OCI-LY7 (cell line): ENCODE results near the gene KHSRP. TPM values are rescaled to one million over a fixed set of nuclear protein-coding genes. Genes with fewer than 3 reads are reported as not detected.

Experiments used
- BruUV-seq: library from RNA; stranded (reverse); fragments of 400-500 nt; replicated peaks from 2 replicates; lab custom pipeline; 2021; lab: Mats Ljungman, UMichigan
- CTCF ChIA-PET: fragments of 300-600 bp; sonication (Branson Sonifier 250); formaldehyde crosslinking; loops from one replicate; lab custom pipeline; 2022; ENCODE audit warnings: antibody characterized with exemption; ENCODE audit not compliant: unreplicated experiment; lab: Charles Lee
- POLR2A ChIA-PET: fragments of 300-600 bp; sonication (Branson Sonifier 250); formaldehyde crosslinking; loops from one replicate; lab custom pipeline; 2022; ENCODE audit warnings: antibody characterized with exemption; lab: Charles Lee
- DNase-seq: peaks from one replicate; pipeline ENCODE4 v3.0.0-alpha.2; 2015; ENCODE audit warnings: low spot score
- H2AFZ ChIP-seq: fragments of 200-600 bp; sonication (generic), shearing (Covaris generic); 2 replicates; pipeline ENCODE4 v1.6.1; 2014; ENCODE audit warnings: mild to moderate bottlenecking, antibody characterized with exemption, low read length, moderate library complexity
- H3K27ac ChIP-seq: fragments of 200-600 bp; sonication (generic); 2 replicates; pipeline ENCODE4 v1.5.1; 2014; ENCODE audit warnings: mixed run types, low read depth, mild to moderate bottlenecking, moderate library complexity, low read length, inconsistent platforms; ENCODE audit not compliant: poor library complexity, severe bottlenecking
- H3K36me3 ChIP-seq: fragments of 200-600 bp; sonication (generic); 2 replicates; pipeline ENCODE4 v1.6.1; 2014; ENCODE audit warnings: mild to moderate bottlenecking, antibody characterized with exemption, low read length, moderate library complexity, mixed read lengths; ENCODE audit not compliant: insufficient read depth
- H3K4me1 ChIP-seq: fragments of 200-600 bp; sonication (generic); 2 replicates; pipeline ENCODE4 v1.5.1; 2014; ENCODE audit warnings: mild to moderate bottlenecking, low read length; ENCODE audit not compliant: insufficient read depth, poor library complexity, severe bottlenecking
- H3K4me2 ChIP-seq: fragments of 200-600 bp; sonication (generic); 2 replicates; pipeline ENCODE4 v1.6.1; 2014; ENCODE audit warnings: mild to moderate bottlenecking, low read length
- H3K4me3 ChIP-seq: fragments of 200-600 bp; sonication (generic); 2 replicates; pipeline ENCODE4 v1.5.1; 2014; ENCODE audit warnings: mild to moderate bottlenecking, low read depth, low read length; ENCODE audit not compliant: poor library complexity, severe bottlenecking
- H3K79me2 ChIP-seq: fragments of 200-600 bp; sonication (generic); 2 replicates; pipeline ENCODE4 v1.6.1; 2016; ENCODE audit warnings: low read depth, mild to moderate bottlenecking, low read length, moderate library complexity, mixed read lengths; ENCODE audit not compliant: insufficient read depth
- H3K9me2 ChIP-seq: fragments of 200-600 bp; sonication (generic); 2 replicates; pipeline ENCODE4 v1.6.1; 2016; ENCODE audit warnings: mild to moderate bottlenecking, low read length, mixed read lengths; ENCODE audit not compliant: insufficient read depth
- H3K9me3 ChIP-seq: fragments of 200-600 bp; sonication (generic); 2 replicates; pipeline ENCODE4 v1.6.1; 2014; ENCODE audit warnings: mild to moderate bottlenecking, mixed run types, low read length, mixed read lengths
- H4K20me1 ChIP-seq: fragments of 200-600 bp; sonication (generic); 2 replicates; pipeline ENCODE4 v1.6.1; 2014; ENCODE audit warnings: mild to moderate bottlenecking, antibody characterized with exemption, low read length, moderate library complexity, mixed read lengths; ENCODE audit not compliant: insufficient read depth
- EZH2phosphoT487 ChIP-seq: fragments of 200-600 bp; sonication (generic); IDR thresholded peaks from 2 replicates; pipeline ENCODE4 v1.6.1; 2018; ENCODE audit warnings: low read depth, borderline replicate concordance, mild to moderate bottlenecking, mixed run types, antibody characterized with exemption, low read length, moderate library complexity, mixed read lengths
- intact Hi-C: fragments of 100-400 bp; cut with micrococcal nuclease; formaldehyde crosslinking; loops from one replicate; pipeline ENCODE4 v1.10.0; 2022; ENCODE audit not compliant: unreplicated experiment
- total RNA-seq, 2 experiments: library from RNA; depleted of rRNA in 1 of 2; stranded (reverse); fragments of >200 nt in 1 of 2; shearing (Covaris generic) in 1 of 2; gene quantifications; 2 replicates each; pipeline ENCODE4 v1.2.3, GENCODE V29; 2014 to 2022
- TF ChIP-seq, protein P1 (sequence below): fragments of 200-600 bp; sonication (generic); conservative IDR thresholded peaks from 2 replicates; pipeline ENCODE4 v1.5.1; 2014; ENCODE audit warnings: mild to moderate bottlenecking, antibody characterized with exemption, low read length, moderate library complexity, mixed read lengths

KHSRP gene
- total RNA-seq, 2 experiments from 2014 or later = 255 to 499 TPM

DNA sequence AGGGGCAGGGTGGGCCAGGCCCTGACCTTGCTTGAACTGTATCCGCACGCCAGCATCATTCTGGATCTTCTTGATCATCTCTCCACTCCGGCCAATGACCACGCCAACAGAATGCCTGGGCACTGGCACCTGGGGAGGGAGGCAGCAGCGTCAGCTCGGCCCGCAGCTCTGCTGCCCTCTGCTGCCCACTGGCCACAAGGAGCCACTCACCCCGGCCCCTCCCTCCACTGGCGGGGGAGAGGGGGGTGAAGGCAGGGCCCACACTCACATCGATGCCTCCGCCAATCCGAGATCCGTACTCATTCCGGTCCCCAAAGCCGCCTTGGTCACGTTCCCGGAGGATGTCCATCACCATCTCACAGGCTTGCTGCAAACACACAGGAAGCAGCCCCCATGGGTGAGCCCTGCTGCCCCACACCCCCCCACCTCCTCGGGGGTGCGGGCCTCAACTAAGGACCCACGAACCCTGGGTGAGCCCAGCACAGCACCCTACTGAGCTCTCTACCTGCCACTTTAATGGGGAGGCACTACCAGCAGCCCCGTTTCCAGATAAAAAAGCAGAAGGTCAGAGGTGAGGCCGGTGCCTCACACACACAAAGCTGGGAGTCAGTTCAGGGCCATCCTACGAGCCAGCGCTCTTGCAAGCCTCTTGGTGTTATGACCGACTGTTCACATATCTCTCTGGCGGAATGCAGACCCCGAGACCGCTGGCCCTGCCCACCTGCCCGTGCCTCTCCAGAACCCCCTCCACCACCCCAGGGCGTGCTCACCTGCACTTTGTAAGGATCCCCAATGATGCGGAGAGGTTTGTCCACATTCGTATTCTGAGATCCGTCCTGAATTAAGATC lies 6.7 kb downstream of the KHSRP start:
- H3K9me3 ChIP-seq = no peaks in the 10 kb centered on the region
- H4K20me1 ChIP-seq = peaks cover 19% of the 10 kb centered on the region
- H3K9me2 ChIP-seq = no peaks in the 10 kb centered on the region
- no peak overlapping the region for H3K4me2 ChIP-seq
- peaks cover 98% of the 10 kb centered on the region for H3K36me3 ChIP-seq
- H3K27ac ChIP-seq = no peak overlapping the region
- no peak overlapping the region for H2AFZ ChIP-seq
- no peak for TF ChIP-seq EZH2phosphoT487
- TF ChIP-seq, protein P1, sequence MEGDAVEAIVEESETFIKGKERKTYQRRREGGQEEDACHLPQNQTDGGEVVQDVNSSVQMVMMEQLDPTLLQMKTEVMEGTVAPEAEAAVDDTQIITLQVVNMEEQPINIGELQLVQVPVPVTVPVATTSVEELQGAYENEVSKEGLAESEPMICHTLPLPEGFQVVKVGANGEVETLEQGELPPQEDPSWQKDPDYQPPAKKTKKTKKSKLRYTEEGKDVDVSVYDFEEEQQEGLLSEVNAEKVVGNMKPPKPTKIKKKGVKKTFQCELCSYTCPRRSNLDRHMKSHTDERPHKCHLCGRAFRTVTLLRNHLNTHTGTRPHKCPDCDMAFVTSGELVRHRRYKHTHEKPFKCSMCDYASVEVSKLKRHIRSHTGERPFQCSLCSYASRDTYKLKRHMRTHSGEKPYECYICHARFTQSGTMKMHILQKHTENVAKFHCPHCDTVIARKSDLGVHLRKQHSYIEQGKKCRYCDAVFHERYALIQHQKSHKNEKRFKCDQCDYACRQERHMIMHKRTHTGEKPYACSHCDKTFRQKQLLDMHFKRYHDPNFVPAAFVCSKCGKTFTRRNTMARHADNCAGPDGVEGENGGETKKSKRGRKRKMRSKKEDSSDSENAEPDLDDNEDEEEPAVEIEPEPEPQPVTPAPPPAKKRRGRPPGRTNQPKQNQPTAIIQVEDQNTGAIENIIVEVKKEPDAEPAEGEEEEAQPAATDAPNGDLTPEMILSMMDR = 0 out of 2 replicates have a peak, but pooled peaks have one; percentile 13
- no TSS peak for BruUV-seq
- DNase-seq = no peak
- H3K4me3 ChIP-seq = no peak overlapping the region
- peaks cover 8% of the 10 kb centered on the region for H3K4me1 ChIP-seq
- CTCF ChIA-PET = no interaction called here
- peaks cover 37% of the 10 kb centered on the region for H3K79me2 ChIP-seq
- intact Hi-C loops = no loop called here
- POLR2A ChIA-PET = interaction anchor here (0.5 kb wide), 1 partner anchor 670 kb away, joined by 5 read pairs; no protein-coding TSS in a partner anchor

GRCh38 chr19:6416658-6417405 lies 7.8 kb downstream of the KHSRP start:
- ChIA-PET POLR2A (no interaction called here), CTCF (no interaction called here)
- Histone ChIP-seq H3K79me2 (peaks cover 26% of the 10 kb centered on the region), H3K4me2 (no peak overlapping the region), H3K9me3 (no peaks in the 10 kb centered on the region), H3K27ac (no peak overlapping the region), H4K20me1 (peaks cover 8% of the 10 kb centered on the region; the same call in 1 of the 2 replicates), H3K9me2 (no peaks in the 10 kb centered on the region), H3K4me1 (no peaks in the 10 kb centered on the region), H3K4me3 (no peak overlapping the region), H2AFZ (no peak overlapping the region), H3K36me3 (peaks cover 97% of the 10 kb centered on the region)
- intact Hi-C loops = no loop called here
- TF ChIP-seq, protein P1 = no peak
- TF ChIP-seq EZH2phosphoT487 = no peak
- DNase-seq = no peak
- BruUV-seq = no TSS peak
